Activated naive CD4-positive, alpha-beta T cell treated with anti-CD3 and anti-CD28 coated beads for 36 hours (primary cell): ENCODE results near the gene LCLAT1. TPM values are rescaled to one million over a fixed set of nuclear protein-coding genes. Genes with fewer than 3 reads are reported as not detected.

Source experiments
- CTCF ChIA-PET: fragments of 350-600 bp; sonication (Branson Sonifier 250); formaldehyde crosslinking; loops from one replicate; lab custom pipeline; 2021; ENCODE audit warnings: antibody characterized with exemption; lab: Charles Lee
- DNase-seq: peaks from one replicate; pipeline ENCODE4 v3.0.0-alpha.2; 2020
- H3K27ac Mint-ChIP-seq: one replicate; pipeline ENCODE4 v1.8.0; 2021; ENCODE audit warnings: mild to moderate bottlenecking, mixed read lengths
- H3K27me3 Mint-ChIP-seq: one replicate; pipeline ENCODE4 v1.8.0; 2021; ENCODE audit warnings: low read depth, mixed read lengths
- H3K36me3 Mint-ChIP-seq: one replicate; pipeline ENCODE4 v1.8.0; 2021; ENCODE audit warnings: low read depth, mixed read lengths
- H3K4me1 Mint-ChIP-seq: one replicate; pipeline ENCODE4 v1.8.0; 2021; ENCODE audit warnings: low read depth, mixed read lengths
- H3K4me3 Mint-ChIP-seq: one replicate; pipeline ENCODE4 v1.8.0; 2021; ENCODE audit warnings: mild to moderate bottlenecking, moderate library complexity, mixed read lengths
- H3K9me3 Mint-ChIP-seq: one replicate; pipeline ENCODE4 v1.8.0; 2021; ENCODE audit warnings: mixed read lengths
- intact Hi-C: fragments of 100-400 bp; cut with micrococcal nuclease; formaldehyde crosslinking; loops from one replicate; pipeline ENCODE4 v1.15.1; 2023
- total RNA-seq, 2 experiments: library from RNA; stranded (reverse); gene quantifications; one replicate each; pipeline ENCODE4 v1.2.3, GENCODE V29; 2021

Gene LCLAT1
- total RNA-seq, 2 experiments from 2014 or later, result 18.8 to 22.8 TPM

DNA sequence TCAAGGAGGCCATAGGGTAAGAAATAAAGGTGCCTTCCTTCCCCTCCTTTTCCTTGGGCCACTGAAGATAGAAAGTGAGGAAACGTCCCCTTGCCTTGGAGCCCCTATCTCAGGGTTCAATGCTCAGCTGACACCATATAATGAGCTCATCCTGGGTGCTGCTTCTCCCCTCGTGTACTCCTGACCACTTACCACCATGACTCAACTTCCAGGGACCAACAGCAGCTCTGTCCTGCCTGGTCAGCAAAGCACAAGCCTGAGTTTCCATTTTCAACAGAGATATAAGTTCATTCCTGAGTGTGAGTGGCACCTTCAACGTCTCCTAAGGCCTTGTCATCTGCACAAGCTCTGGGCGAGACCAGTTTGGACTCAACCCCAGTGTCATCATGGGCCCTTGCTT lies 209.0 kb downstream of the LCLAT1 start:
- no peaks in the 10 kb centered on the region for H3K36me3 Mint-ChIP-seq
- CTCF ChIA-PET, result interaction anchor here (0.6 to 3.4 kb wide), 3 partner anchors 55 to 491 kb away, joined by 4 to 15 read pairs (median 4); no protein-coding TSS in a partner anchor
- no peaks in the 10 kb centered on the region for H3K4me1 Mint-ChIP-seq
- intact Hi-C loops, result no loop called here
- no peak for DNase-seq
- H3K9me3 Mint-ChIP-seq, result no peaks in the 10 kb centered on the region
- H3K27me3 Mint-ChIP-seq, result no peaks in the 10 kb centered on the region
- H3K4me3 Mint-ChIP-seq, result no peak overlapping the region
- H3K27ac Mint-ChIP-seq, result no peak overlapping the region

DNA sequence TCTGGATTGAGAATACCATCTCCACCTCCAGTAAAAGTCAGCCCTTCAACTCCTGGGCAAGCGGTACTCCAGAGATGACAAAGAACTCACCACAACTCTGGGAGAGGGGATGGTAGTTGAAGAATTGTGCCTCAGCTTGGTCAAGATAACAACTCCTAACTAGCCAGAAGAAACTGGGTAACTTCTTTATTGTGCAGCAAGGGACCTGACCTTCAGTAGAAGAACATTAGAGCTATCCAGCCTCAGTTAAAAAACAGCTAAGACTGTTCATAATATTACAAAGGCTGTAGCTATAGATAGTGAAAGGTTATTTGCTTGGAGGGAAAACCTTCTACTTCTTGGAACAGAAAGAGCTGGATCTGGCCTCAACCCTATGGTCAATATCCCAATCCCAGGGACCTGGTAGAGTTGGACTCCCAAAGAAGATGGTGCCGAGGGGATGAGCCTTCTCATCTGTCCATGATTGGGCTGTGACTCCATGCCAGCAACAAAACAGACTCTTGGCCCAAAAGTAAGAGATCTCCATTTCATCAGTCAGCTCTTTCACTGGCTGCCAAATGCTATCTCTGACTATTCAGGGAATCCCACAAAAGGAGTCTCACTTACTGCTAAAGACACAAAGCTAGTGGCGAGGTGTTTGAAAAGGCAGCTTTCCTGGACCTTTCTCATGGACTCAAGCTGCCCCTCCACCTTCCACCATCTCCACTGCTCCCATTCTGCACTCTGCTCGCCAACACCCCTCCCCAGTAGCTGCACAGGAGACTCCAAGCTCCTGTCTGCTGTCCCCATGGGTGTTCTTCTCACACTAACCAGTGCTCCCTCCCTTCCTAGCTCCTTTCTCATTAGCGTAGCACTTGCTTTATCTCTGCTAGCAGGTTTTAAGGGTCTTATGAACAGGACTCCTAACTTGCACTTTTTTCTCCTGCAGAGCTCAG lies 214.4 kb downstream of the LCLAT1 start:
- no peaks in the 10 kb centered on the region for H3K36me3 Mint-ChIP-seq
- H3K9me3 Mint-ChIP-seq, result no peaks in the 10 kb centered on the region
- DNase-seq, result no peak
- no peak overlapping the region for H3K27ac Mint-ChIP-seq
- no peak overlapping the region for H3K4me3 Mint-ChIP-seq
- H3K27me3 Mint-ChIP-seq, result no peaks in the 10 kb centered on the region
- H3K4me1 Mint-ChIP-seq, result no peaks in the 10 kb centered on the region
- CTCF ChIA-PET, result interaction anchor here (1.0 to 3.4 kb wide), 7 partner anchors 25 to 497 kb away, joined by 3 to 11 read pairs (median 4); no protein-coding TSS in a partner anchor
- intact Hi-C loops, result no loop called here

DNA sequence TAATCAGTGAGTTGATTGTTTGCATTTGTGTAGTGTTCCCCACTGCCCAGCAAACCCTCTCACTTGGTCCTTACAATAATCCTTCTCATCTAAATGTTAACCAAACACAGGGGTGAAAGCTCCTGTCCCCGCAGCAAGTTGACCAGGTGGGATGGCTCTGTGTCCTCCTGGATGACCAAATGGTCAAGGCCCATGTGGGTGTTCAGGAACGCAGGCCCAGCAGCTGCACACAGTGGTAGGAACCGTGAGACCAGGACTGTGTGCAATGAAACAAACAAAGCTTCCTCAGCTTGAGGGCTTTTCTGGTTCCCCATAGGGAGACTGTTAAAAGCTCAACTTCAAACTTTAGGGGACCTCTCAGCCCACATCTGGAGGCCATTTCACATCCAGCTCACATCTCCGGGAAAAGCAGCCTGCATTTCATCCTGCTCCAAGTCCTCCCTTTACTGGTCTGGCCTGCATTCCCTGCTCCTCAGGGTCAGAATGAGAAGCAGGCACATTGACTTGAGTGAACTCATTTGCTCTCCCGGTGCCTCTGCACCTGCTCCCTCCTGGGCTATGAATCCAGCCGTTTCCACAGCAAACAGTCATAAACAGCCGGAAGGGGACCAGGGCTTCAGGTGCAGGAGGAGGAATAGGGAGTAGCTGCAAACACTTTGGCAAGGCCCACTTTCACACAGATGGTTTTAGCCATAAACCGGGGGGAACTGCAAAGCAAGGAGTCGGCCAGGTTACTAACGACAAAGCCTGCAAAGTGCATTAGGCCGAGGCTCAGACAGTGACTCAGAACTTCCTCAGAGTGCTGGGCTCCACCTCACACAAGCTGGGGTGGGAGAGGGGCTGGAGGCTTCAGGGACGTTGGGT lies 215.5 kb downstream of the LCLAT1 start:
- Mint-ChIP-seq H3K4me1 (no peaks in the 10 kb centered on the region), H3K27me3 (no peaks in the 10 kb centered on the region), H3K9me3 (no peaks in the 10 kb centered on the region), H3K4me3 (no peak overlapping the region), H3K36me3 (no peaks in the 10 kb centered on the region), H3K27ac (no peak overlapping the region)
- intact Hi-C loops, result no loop called here
- DNase-seq, result no peak
- CTCF ChIA-PET, result interaction anchor here (1.0 to 3.4 kb wide), 5 partner anchors 24 to 498 kb away, joined by 4 to 11 read pairs (median 4); no protein-coding TSS in a partner anchor

DNA sequence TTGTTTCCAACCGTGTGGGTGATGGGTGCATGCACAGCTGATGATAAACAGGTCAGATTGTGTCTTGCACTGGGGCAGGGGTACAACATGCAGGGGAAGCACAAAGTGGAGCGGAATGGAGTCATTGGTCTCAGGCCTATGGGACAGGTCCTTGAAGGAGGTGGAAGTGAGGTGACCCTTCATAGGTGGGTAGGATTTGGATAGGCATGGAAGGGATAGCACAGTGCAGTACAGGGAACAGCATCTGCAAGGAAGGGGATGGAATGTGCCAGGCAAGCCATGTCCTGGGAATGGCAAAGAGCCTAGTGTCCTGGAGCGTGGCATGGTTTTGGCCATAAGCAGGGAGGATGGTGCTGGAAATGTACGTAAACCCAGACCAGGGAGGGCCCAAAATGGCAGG lies 216.3 kb downstream of the LCLAT1 start:
- Mint-ChIP-seq H3K4me3 (no peak overlapping the region), H3K4me1 (no peaks in the 10 kb centered on the region), H3K36me3 (no peaks in the 10 kb centered on the region), H3K27me3 (no peaks in the 10 kb centered on the region), H3K9me3 (no peaks in the 10 kb centered on the region), H3K27ac (no peak overlapping the region)
- no peak for DNase-seq
- intact Hi-C loops, result no loop called here
- CTCF ChIA-PET, result no interaction called here

DNA sequence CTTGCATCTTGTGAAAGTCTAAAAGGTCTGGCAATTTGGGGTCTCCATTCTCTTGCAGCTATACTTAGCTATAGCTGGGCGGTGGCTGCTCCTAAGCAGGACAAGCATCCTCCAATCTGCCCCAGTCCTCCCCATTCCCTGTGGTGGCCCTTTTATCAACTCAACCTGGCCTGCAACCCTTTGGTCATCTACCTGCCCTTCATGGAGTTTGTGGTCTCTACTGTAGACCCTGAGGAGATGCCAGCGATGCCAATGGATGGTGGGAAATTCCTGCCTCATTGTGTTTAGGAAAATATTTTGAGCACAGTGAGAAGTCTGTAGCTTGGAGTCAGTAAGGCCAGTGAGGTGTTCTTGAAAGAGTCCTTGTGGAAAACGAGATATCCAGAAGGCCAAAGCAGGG lies 216.8 kb downstream of the LCLAT1 start:
- Mint-ChIP-seq H3K36me3 (no peaks in the 10 kb centered on the region), H3K4me1 (no peaks in the 10 kb centered on the region), H3K27ac (no peak overlapping the region), H3K9me3 (no peaks in the 10 kb centered on the region), H3K27me3 (no peaks in the 10 kb centered on the region), H3K4me3 (no peak overlapping the region)
- no peak for DNase-seq
- CTCF ChIA-PET, result interaction anchor here (2.0 kb wide), 1 partner anchor 48 kb away, joined by 4 read pairs; no protein-coding TSS in a partner anchor
- intact Hi-C loops, result no loop called here

DNA sequence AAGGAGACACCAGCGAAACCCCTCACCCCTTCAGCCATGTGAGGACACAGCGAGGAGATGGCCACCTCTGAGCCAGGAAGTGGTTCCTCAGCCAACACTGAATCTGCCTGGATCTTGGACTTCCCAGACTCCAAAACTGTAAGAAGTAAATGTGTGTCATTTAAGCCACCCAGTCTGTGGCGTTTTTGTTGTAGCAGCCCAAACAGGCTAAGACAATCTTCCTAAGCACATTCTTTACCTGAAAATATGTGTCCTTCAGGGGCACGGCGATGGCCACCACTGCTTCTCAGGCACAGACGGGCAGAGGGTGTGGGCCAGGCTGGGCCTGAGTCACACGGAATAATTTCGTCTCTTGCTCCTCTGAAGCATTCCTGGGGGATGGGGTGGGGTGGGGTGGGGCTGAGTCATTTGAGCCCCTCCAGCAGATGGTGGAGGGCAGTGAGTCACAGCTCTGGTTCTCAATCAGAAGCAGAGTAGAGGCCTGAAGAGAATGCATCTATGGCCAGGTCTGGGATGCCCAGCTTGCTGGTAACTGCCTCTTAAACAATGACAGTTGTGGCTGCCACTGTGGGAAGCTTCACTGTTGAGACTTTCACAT lies 217.8 kb downstream of the LCLAT1 start:
- CTCF ChIA-PET, result interaction anchor here (2.0 kb wide), 1 partner anchor 47 kb away, joined by 4 read pairs; no protein-coding TSS in a partner anchor
- Mint-ChIP-seq H3K4me1 (no peaks in the 10 kb centered on the region), H3K9me3 (peaks cover 6% of the 10 kb centered on the region), H3K27ac (no peak overlapping the region), H3K27me3 (no peaks in the 10 kb centered on the region), H3K36me3 (peaks cover under 1% of the 10 kb centered on the region), H3K4me3 (no peak overlapping the region)
- no peak for DNase-seq
- intact Hi-C loops, result no loop called here

DNA sequence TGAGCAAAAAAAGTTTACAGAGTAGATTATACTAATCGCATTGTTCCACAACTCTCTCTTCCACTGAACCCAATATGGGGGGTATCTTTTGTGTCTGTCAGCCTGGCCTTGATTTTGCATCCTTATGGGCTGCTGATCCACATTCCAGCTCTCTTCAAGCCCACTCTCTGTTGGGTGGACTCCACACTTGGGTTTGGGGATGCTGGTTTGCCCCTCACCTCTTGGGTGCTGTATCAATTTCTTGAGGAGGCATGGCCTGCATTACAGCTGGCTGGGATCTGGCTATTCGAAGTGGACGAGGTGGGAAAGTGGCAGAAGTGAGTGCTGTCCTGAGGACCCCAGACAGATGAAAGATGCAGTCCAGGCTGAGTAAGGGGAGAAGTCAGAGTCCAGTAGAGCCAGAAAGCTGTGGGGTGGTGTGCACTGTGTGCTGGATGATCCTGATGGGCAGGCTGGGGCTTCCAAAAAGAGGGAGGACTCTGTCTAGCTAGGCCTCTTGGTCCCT lies 218.8 kb downstream of the LCLAT1 start:
- peaks cover 15% of the 10 kb centered on the region for H3K9me3 Mint-ChIP-seq
- DNase-seq, result no peak

DNA sequence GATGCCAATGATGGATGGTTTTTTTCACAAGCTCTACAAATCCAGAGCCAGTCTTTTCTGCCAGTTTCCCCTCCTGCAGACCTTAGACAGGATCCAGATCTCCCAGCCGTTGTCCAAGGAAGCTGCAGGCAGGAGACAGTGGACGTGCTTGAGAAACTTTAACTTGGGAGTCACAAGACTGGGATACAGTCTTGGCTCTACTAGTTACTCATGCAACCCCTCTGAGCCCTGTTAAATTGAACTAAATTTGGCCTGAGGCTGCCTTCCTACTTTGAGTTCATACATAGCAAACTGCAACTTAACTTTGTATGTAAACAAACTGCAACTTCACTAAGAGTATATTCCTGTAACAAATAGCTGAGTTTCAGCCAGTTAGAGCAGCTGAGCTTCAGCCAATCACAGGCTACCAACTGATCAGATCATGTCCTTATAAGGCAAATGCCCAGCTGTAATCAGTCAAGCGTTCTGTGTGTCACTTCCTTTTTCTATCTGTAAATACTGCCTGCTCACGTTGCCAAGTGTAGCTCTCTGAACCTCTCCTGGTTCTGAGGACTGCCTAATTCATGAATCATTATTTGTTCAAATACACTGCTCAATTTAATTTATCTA lies 219.3 kb downstream of the LCLAT1 start:
- no peak for DNase-seq
- Mint-ChIP-seq H3K36me3 (peaks cover 4% of the 10 kb centered on the region), H3K4me1 (no peaks in the 10 kb centered on the region), H3K4me3 (no peak overlapping the region), H3K9me3 (peaks cover 15% of the 10 kb centered on the region), H3K27me3 (no peaks in the 10 kb centered on the region), H3K27ac (no peak overlapping the region)
- intact Hi-C loops, result no loop called here
- CTCF ChIA-PET, result interaction anchor here (0.6 to 0.7 kb wide), 2 partner anchors 25 to 165 kb away, joined by 3 to 4 read pairs; no protein-coding TSS in a partner anchor

More for the DNA sequence above, 218.8 kb downstream of the LCLAT1 start:
- H3K27ac Mint-ChIP-seq, result no peak overlapping the region
- intact Hi-C loops, result no loop called here
- H3K4me1 Mint-ChIP-seq, result no peaks in the 10 kb centered on the region
- no peak overlapping the region for H3K4me3 Mint-ChIP-seq
- CTCF ChIA-PET, result interaction anchor here (2.0 kb wide), 1 partner anchor 46 kb away, joined by 4 read pairs; no protein-coding TSS in a partner anchor
- peaks cover 4% of the 10 kb centered on the region for H3K36me3 Mint-ChIP-seq
- no peaks in the 10 kb centered on the region for H3K27me3 Mint-ChIP-seq

DNA sequence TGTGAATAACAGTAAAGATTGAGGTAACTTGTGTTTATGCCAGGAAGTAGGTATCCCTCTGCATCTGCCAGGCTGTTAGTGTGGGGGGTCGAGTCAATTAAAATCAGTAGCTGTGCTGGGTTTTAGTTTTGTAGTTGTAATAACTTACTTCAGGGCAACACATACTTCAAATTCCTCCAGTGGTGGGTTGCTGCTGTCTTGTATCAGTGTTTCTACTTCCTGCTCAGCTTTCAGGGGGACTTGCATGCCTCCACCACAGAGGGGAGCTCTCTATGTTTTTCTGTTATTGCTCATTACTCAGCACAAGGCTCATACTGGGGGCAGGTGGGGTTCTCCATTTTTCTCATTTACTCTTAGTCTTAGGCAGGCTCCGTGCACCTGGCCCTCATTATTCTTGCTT lies 223.4 kb downstream of the LCLAT1 start:
- Mint-ChIP-seq H3K9me3 (peaks cover 15% of the 10 kb centered on the region), H3K36me3 (peaks cover 4% of the 10 kb centered on the region), H3K27ac (no peak overlapping the region), H3K4me3 (no peak overlapping the region), H3K27me3 (no peaks in the 10 kb centered on the region), H3K4me1 (no peaks in the 10 kb centered on the region)
- no peak for DNase-seq
- CTCF ChIA-PET, result interaction anchor here (1.5 to 1.6 kb wide), 2 partner anchors 336 to 505 kb away, joined by 5 to 6 read pairs; no protein-coding TSS in a partner anchor
- intact Hi-C loops, result no loop called here

DNA sequence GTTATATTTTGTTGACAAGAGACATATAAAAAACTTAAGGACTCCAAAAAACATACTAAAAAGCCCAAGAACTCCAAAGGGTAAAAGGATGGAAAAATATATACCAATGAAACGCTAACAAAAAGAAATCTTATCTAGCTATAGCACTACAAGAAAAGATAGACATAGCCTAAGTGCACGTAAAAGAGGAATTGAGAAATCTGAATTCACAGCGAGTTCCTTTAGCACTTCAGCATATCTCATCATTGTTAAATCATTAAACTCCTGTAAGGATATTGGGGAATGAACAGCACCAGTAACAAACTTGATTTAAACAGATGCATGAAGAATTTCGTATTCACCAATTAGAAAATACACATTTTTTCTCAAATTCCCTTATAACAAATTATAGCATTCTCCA lies 226.1 kb downstream of the LCLAT1 start:
- Mint-ChIP-seq H3K4me1 (no peaks in the 10 kb centered on the region), H3K9me3 (peaks cover 15% of the 10 kb centered on the region), H3K4me3 (no peak overlapping the region), H3K36me3 (peaks cover 4% of the 10 kb centered on the region), H3K27me3 (no peaks in the 10 kb centered on the region), H3K27ac (no peak overlapping the region)
- no peak for DNase-seq
- intact Hi-C loops, result no loop called here
- CTCF ChIA-PET, result interaction anchor here (1.0 kb wide), 1 partner anchor 38 kb away, joined by 4 read pairs; no protein-coding TSS in a partner anchor

DNA sequence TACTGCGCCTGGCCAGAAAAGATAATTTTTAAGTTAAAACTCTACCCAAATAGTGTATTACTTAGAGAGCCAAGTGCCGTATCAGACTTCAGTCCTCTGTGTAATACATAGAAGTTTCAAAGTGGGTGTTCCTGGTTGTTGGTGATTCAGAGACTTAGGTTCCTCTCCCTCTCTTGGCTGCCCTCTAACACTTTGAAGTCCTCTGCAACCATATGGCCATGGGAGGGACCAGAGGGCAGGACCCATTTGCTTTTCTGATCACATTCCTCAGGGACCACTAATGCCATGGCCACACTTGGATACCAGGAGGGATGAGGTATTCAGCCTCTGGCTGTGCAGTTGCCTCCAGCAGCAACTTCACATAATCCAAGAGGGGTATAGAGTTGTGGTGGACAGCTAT lies 228.7 kb downstream of the LCLAT1 start:
- Mint-ChIP-seq H3K36me3 (no peaks in the 10 kb centered on the region), H3K27ac (no peak overlapping the region), H3K4me1 (no peaks in the 10 kb centered on the region), H3K27me3 (no peaks in the 10 kb centered on the region), H3K9me3 (peaks cover under 1% of the 10 kb centered on the region), H3K4me3 (no peak overlapping the region)
- intact Hi-C loops, result no loop called here
- no peak for DNase-seq
- CTCF ChIA-PET, result no interaction called here
